Neural cell (in vitro differentiated cells): Measurements from ENCODE around the gene TECRL. TPM values are rescaled to one million over a fixed set of nuclear protein-coding genes. Genes with fewer than 3 reads are reported as not detected.

ENCODE experiments used
- H2AFZ ChIP-seq: fragments of 200-600, 300-800 bp; sonication (generic), shearing (Covaris generic); 2 replicates; pipeline ENCODE4 v1.6.0; 2014; ENCODE audit warnings: low read depth, mild to moderate bottlenecking, antibody characterized with exemption, low read length, moderate library complexity
- H3F3A ChIP-seq: fragments of 200-600 bp; shearing (Covaris generic); 2 replicates; pipeline ENCODE4 v1.6.1; 2016; ENCODE audit warnings: mild to moderate bottlenecking, moderate library complexity, mixed read lengths, antibody characterized with exemption, low read length; ENCODE audit not compliant: insufficient read depth, poor library complexity, severe bottlenecking
- H3K27ac ChIP-seq: fragments of 200-600, 300-800 bp; sonication (generic), shearing (Covaris generic); 2 replicates; pipeline ENCODE4 v1.5.1; 2014; ENCODE audit warnings: mild to moderate bottlenecking, low read length, moderate library complexity
- H3K27me3 ChIP-seq: fragments of 300-800, 200-600 bp; sonication (generic), shearing (Covaris generic); 2 replicates; pipeline ENCODE4 v1.6.0; 2014; ENCODE audit warnings: mild to moderate bottlenecking, low read depth, low read length, moderate library complexity; ENCODE audit not compliant: insufficient read depth
- H3K36me3 ChIP-seq: fragments of 300-800, 200-600 bp; sonication (generic), shearing (Covaris generic); 2 replicates; pipeline ENCODE4 v1.5.1; 2014; ENCODE audit warnings: mild to moderate bottlenecking, antibody characterized with exemption, low read length, moderate library complexity; ENCODE audit not compliant: insufficient read depth
- H3K4me2 ChIP-seq: fragments of 300-800, 200-600 bp; sonication (generic), shearing (Covaris generic); 2 replicates; pipeline ENCODE4 v1.6.0; 2014; ENCODE audit warnings: mild to moderate bottlenecking, low read length
- H3K4me3 ChIP-seq: fragments of 300-800, 200-600 bp; sonication (generic), shearing (Covaris generic); 2 replicates; pipeline ENCODE4 v1.5.1; 2014; ENCODE audit warnings: mild to moderate bottlenecking, low read length, moderate library complexity
- H3K79me2 ChIP-seq: fragments of 200-600 bp; shearing (Covaris generic); replicated peaks from 2 replicates; pipeline ENCODE4 v1.6.0; 2014; ENCODE audit warnings: mild to moderate bottlenecking, low read length, moderate library complexity; ENCODE audit not compliant: insufficient read depth
- H3K9ac ChIP-seq: fragments of 300-800, 200-600 bp; sonication (generic), shearing (Covaris generic); 2 replicates; pipeline ENCODE4 v1.6.1; 2016; ENCODE audit warnings: mild to moderate bottlenecking, low read length, mixed read lengths
- H3K9me2 ChIP-seq: fragments of 200-600 bp; shearing (Covaris generic); 2 replicates; pipeline ENCODE4 v1.6.1; 2016; ENCODE audit warnings: mild to moderate bottlenecking, low read length, mixed read lengths; ENCODE audit not compliant: insufficient read depth
- H3K9me3 ChIP-seq: fragments of 200-600, 300-800 bp; sonication (generic), shearing (Covaris generic); 2 replicates; pipeline ENCODE4 v1.6.1; 2016; ENCODE audit warnings: mild to moderate bottlenecking, mixed run types, low read length, moderate library complexity, mixed read lengths
- H4K20me1 ChIP-seq: fragments of 200-600 bp; shearing (Covaris generic); 2 replicates; pipeline ENCODE4 v1.6.1; 2016; ENCODE audit warnings: mild to moderate bottlenecking, mixed run types; ENCODE audit not compliant: insufficient read depth
- CTCF ChIP-seq: fragments of 450-650 bp; IDR thresholded peaks from 2 replicates; pipeline ENCODE4 v1.5.1; 2014; ENCODE audit warnings: antibody characterized with exemption, mild to moderate bottlenecking, moderate library complexity; ENCODE audit not compliant: poor library complexity, severe bottlenecking
- EP300 ChIP-seq: fragments of 450-650 bp; conservative IDR thresholded peaks from 2 replicates; pipeline ENCODE4 v1.6.1; 2014; ENCODE audit warnings: antibody characterized with exemption, mild to moderate bottlenecking, moderate library complexity; ENCODE audit not compliant: poor library complexity, severe bottlenecking
- EZH2 ChIP-seq: fragments of 200-600, 300-800 bp; shearing (Covaris generic), sonication (generic); IDR thresholded peaks from 2 replicates; pipeline ENCODE4 v1.6.1; 2014; ENCODE audit warnings: antibody characterized with exemption, low read length, borderline replicate concordance, mild to moderate bottlenecking; ENCODE audit not compliant: insufficient read depth, poor library complexity, severe bottlenecking
- MXI1 ChIP-seq: fragments of 450-650 bp; conservative IDR thresholded peaks from 2 replicates; pipeline ENCODE4 v1.6.1; 2014; ENCODE audit warnings: antibody characterized with exemption, mild to moderate bottlenecking; ENCODE audit not compliant: poor library complexity, severe bottlenecking
- POLR2AphosphoS5 ChIP-seq: IDR thresholded peaks from 2 replicates; pipeline ENCODE4 v1.6.1; 2012
- RAD21 ChIP-seq: fragments of 450-650 bp; conservative IDR thresholded peaks from 2 replicates; pipeline ENCODE4 v1.6.1; 2014; ENCODE audit warnings: antibody characterized with exemption, mild to moderate bottlenecking, moderate library complexity
- REST ChIP-seq: IDR thresholded peaks from 2 replicates; pipeline ENCODE4 v1.6.1; 2012; ENCODE audit warnings: borderline replicate concordance
- SMC3 ChIP-seq: fragments of 450-650 bp; conservative IDR thresholded peaks from 2 replicates; pipeline ENCODE4 v1.6.1; 2014; ENCODE audit warnings: antibody characterized with exemption, mild to moderate bottlenecking, moderate library complexity; ENCODE audit not compliant: poor library complexity
- TAF1 ChIP-seq: IDR thresholded peaks from 2 replicates; pipeline ENCODE4 v1.6.1; 2012; ENCODE audit warnings: low read depth
- polyA plus RNA-seq: library from polyadenylated mRNA; depleted of rRNA; stranded (reverse); fragments of >200 nt; gene quantifications from 2 replicates; pipeline ENCODE4 v1.2.3, GENCODE V29; 2014

Gene TECRL
- polyA plus RNA-seq, 1 donor from 2014 or later = not detected

GRCh38 chr4:64384237-64385203 is 24.7 kb downstream of the TECRL start (continued):
- TF ChIP-seq EZH2 (no peak), RAD21 (no peak)

GRCh38 chr4:64368741-64369140 is 40.5 kb downstream of the TECRL start:
- H3K36me3 ChIP-seq = no peaks in the 10 kb centered on the region
- no peak overlapping the region for H2AFZ ChIP-seq
- no peak overlapping the region for H3K27ac ChIP-seq
- no peaks in the 10 kb centered on the region for H3K9me3 ChIP-seq
- no peak overlapping the region for H3K4me2 ChIP-seq
- H4K20me1 ChIP-seq = no peaks in the 10 kb centered on the region
- H3K9ac ChIP-seq = no peak overlapping the region
- no peak for TF ChIP-seq REST
- TF ChIP-seq SMC3 = no peak
- TF ChIP-seq EP300 = no peak
- TF ChIP-seq MXI1 = no peak
- TF ChIP-seq RAD21 = no peak
- no peak for TF ChIP-seq CTCF
- TF ChIP-seq POLR2AphosphoS5 = no peak
- TF ChIP-seq TAF1 = no peak
- no peak for TF ChIP-seq EZH2
- no peaks in the 10 kb centered on the region for H3K79me2 ChIP-seq
- no peaks in the 10 kb centered on the region for H3K9me2 ChIP-seq
- no peak overlapping the region for H3K4me3 ChIP-seq
- no peaks in the 10 kb centered on the region for H3K27me3 ChIP-seq
- no peaks in the 10 kb centered on the region for H3F3A ChIP-seq

GRCh38 chr4:64361399-64361740 is 47.9 kb downstream of the TECRL start:
- Histone ChIP-seq H3K9me3 (no peaks in the 10 kb centered on the region), H3K4me3 (no peak overlapping the region), H3K4me2 (no peak overlapping the region), H3K36me3 (no peaks in the 10 kb centered on the region), H3K27ac (no peak overlapping the region), H3K79me2 (no peaks in the 10 kb centered on the region), H3F3A (peaks cover 4% of the 10 kb centered on the region), H2AFZ (no peak overlapping the region), H3K9ac (no peak overlapping the region), H4K20me1 (no peaks in the 10 kb centered on the region), H3K27me3 (no peaks in the 10 kb centered on the region), H3K9me2 (no peaks in the 10 kb centered on the region)
- no peak for TF ChIP-seq MXI1
- TF ChIP-seq CTCF = no peak
- TF ChIP-seq RAD21 = no peak
